ENCODE data around the gene DTX3.

DTX3 gene

DNA sequence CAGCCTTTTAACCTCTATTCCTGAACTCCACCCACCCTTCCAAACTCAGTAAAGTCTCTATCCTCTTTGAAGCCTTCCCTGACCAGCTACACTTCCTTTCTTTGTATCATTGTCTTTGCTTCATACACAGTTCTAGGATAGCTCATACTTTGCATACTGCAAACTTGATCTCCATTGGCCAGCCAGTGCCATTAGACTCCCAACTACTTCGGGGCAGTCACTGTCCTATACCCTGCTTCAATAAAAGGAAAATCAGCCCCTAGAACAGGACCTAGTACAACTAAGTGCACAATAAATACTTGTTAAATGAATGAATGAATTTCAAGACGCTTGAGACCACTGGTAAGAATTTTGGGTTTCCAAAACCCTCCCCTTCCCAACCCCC is 14.2 kb upstream of the DTX3 start:
- TF ChIP-seq CTCF (conservative IDR thresholded peaks at IDR 0.05; ENCODE audit: low read depth, low read length): no peak
- DNase-seq (ENCODE audit: low read depth): no peak
- H3K4me3 ChIP-seq (ENCODE audit: low read depth, low read length): peak overlapping the region; percentile 89

- DNase-seq (ENCODE audit: low read depth): peak; percentile 54
- H3K4me3 ChIP-seq (ENCODE audit: low read depth, low read length): peak within 1 kb of the TSS; percentile 89
- TF ChIP-seq CTCF (conservative IDR thresholded peaks at IDR 0.05; ENCODE audit: low read depth, low read length): no peak
These were observed 13.5 kb upstream of the DTX3 start, which contains the start of gene PIP4K2C for GRCh38 chr12:57590864-57591781. TSS of gene PIP4K2C (plus strand) at chr12:57591192. CDS start at chr12:57591290, 98 bp downstream.

DNA sequence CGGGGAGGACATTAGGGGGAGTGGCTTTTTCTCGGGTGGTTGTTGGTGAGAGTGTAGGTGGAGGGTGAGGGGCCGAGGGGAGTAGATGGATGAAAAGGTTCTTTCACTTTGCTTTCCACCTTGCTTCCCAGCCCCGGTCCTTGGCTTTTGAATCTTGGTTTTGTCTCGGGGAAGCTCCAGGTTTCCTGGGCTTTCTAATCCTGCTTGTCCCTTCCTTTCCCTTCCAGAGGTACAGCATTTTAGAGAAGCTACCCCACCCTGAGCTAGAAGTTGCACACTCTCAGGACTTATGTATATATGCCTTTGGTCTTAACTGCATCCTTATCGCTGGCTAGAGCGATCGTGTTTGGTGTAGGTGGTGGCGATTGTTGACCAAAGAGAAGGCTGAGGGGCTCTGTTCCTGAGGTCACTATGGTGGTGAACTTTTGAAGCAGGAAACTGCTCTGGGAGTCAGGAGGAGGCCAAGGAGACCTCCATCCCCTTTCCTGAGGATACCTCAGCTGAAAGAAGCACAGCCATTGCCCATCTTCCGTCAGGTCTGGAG is 12.8 kb upstream of the DTX3 start:
- peak overlapping the region; percentile 89 for H3K4me3 ChIP-seq (ENCODE audit: low read depth, low read length)
- no peak for TF ChIP-seq CTCF (conservative IDR thresholded peaks at IDR 0.05; ENCODE audit: low read depth, low read length)
- DNase-seq (ENCODE audit: low read depth): no peak

DNA sequence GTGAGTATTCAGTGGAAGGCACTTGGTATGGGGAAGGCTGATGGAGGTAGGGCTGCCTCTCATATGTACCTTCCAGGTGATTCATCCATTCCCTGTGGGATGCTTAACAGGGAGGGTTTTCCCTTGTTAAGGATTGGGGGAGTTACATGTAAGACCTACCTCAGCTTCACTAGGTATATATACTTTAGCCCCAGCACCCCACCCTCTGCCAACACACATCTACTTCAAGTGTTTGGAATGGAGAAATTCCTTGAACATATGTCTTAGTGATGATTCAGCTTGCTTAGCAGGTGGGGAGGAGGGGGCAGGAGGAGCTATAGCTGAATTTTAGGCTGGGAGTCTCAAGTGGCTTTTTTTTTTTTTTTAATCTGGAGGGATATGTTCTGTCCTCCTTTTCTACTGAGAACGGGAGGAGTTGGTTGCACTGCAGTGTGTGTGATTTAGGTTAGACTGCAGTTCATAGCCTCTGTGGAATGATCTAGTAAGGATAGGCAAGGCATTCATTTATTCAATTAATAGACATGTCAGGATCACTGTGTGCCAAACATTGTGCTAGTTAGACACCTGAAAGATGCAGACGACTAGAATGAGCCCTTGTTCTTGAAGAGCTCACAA is 12.0 kb upstream of the DTX3 start:
- no peak for TF ChIP-seq CTCF (conservative IDR thresholded peaks at IDR 0.05; ENCODE audit: low read depth, low read length)
- DNase-seq (ENCODE audit: low read depth): no peak
- no peak overlapping the region for H3K4me3 ChIP-seq (ENCODE audit: low read depth, low read length)

GRCh38 chr12:57593187-57593586 is 11.4 kb upstream of the DTX3 start:
- no peak overlapping the region for H3K4me3 ChIP-seq (ENCODE audit: low read depth, low read length)
- no peak for TF ChIP-seq CTCF (conservative IDR thresholded peaks at IDR 0.05; ENCODE audit: low read depth, low read length)
- DNase-seq (ENCODE audit: low read depth): no peak

DNA sequence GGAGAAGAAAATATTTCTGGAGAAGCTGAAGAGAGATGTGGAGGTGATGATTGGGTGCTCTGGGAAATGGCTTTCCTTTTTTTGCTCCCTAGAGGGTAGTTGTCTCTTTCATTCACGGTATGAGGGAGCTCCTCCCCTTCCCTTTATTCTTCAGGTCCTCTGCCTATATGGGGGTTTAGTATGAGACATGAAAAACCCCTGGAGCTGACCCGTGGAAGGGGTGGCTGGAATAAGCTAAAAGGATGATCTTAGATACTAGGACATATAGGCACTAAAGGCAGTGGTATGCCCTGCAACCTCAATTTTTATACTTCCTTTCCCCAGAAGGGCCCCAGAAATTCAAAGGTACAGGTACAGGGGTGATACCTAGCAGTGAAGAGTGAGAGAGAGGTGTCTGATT is 4.2 kb upstream of the DTX3 start:
- TF ChIP-seq CTCF (conservative IDR thresholded peaks at IDR 0.05; ENCODE audit: low read depth, low read length): no peak

More for the DNA sequence above, 4.2 kb upstream of the DTX3 start:
- no peak for DNase-seq (ENCODE audit: low read depth)
- no peak overlapping the region for H3K4me3 ChIP-seq (ENCODE audit: low read depth, low read length)

Measured in choroid plexus epithelial cell (primary cell).